K562 (cell line): Measurements from ENCODE around the gene FYB1. TPM values are rescaled to one million over a fixed set of nuclear protein-coding genes. Genes with fewer than 3 reads are reported as not detected.

ENCODE experiments used
- ATF6 ChIP-seq: sonication (generic); formaldehyde crosslinking; IDR thresholded peaks from 2 replicates; pipeline ENCODE4 v1.4.0; 2020; ENCODE audit warnings: mild to moderate bottlenecking, missing genetic modification reagents
- BDP1 ChIP-seq: IDR thresholded peaks from 3 replicates; pipeline ENCODE4 v1.6.1; 2011; ENCODE audit not compliant: insufficient read length, insufficient read depth
- CBX3 ChIP-seq, 2 experiments: IDR thresholded peaks; 1 replicate in 1 of 2; 2 replicates in 1 of 2; pipeline ENCODE4 v1.6.1; 2012; ENCODE audit warnings: inconsistent platforms in 2 of 2, low read length in 2 of 2, borderline replicate concordance in 1 of 2, control low read depth in 1 of 2
- DLX4 ChIP-seq: fragments of 250-450 bp; sonication (Bioruptor Pico); IDR thresholded peaks from 2 replicates; pipeline ENCODE4 v1.6.1; 2021; ENCODE audit warnings: mild to moderate bottlenecking
- E2F5 ChIP-seq: sonication (generic); formaldehyde crosslinking; IDR thresholded peaks from 2 replicates; pipeline ENCODE4 v1.8.0; 2022; ENCODE audit warnings: mild to moderate bottlenecking, missing genetic modification reagents
- ESRRA ChIP-seq: fragments of 450-650 bp; IDR thresholded peaks from 2 replicates; pipeline ENCODE4 v1.6.1; 2014; ENCODE audit warnings: low read depth, mild to moderate bottlenecking, moderate library complexity, borderline replicate concordance
- FOXM1 ChIP-seq, 2 experiments: fragments of 450-650 bp in 1 of 2; sonication (generic) in 1 of 2; formaldehyde crosslinking in 1 of 2; IDR thresholded peaks; 2 replicates each; pipeline versions ENCODE4 v1.6.1 to v1.9.0; 2017 to 2022; ENCODE audit warnings: low read depth in 2 of 2, mild to moderate bottlenecking in 2 of 2, missing genetic modification reagents in 1 of 2, moderate library complexity in 1 of 2
- GABPB2 ChIP-seq: fragments of 250-450 bp; sonication (Bioruptor Pico); conservative IDR thresholded peaks from 2 replicates; pipeline ENCODE4 v1.5.1; 2021; ENCODE audit warnings: mild to moderate bottlenecking
- MYNN ChIP-seq, 2 experiments: sonication (generic); formaldehyde crosslinking in 1 of 2; IDR thresholded peaks; 2 replicates each; pipeline versions ENCODE4 v1.5.0 to v1.6.1; 2016 to 2020; ENCODE audit warnings: antibody characterized with exemption in 1 of 2, missing genetic modification reagents in 1 of 2
- PCBP1 ChIP-seq: fragments of 200-400 bp; formaldehyde crosslinking; IDR thresholded peaks from 2 replicates; pipeline ENCODE4 v1.6.1; 2018; ENCODE audit warnings: mild to moderate bottlenecking, low read depth, low read length; ENCODE audit not compliant: poor library complexity, severe bottlenecking
- RBM22 ChIP-seq: fragments of 200-400 bp; formaldehyde crosslinking; IDR thresholded peaks from 2 replicates; pipeline ENCODE4 v1.6.1; 2018; ENCODE audit warnings: low read length, low read depth; ENCODE audit not compliant: poor library complexity, severe bottlenecking
- SMARCA4 ChIP-seq: fragments of 450-650 bp; IDR thresholded peaks from 2 replicates; pipeline ENCODE4 v1.6.1; 2016
- SMARCA5 ChIP-seq: fragments of 450-650 bp; IDR thresholded peaks from 2 replicates; pipeline ENCODE4 v1.6.1; 2016
- SMARCB1 ChIP-seq: IDR thresholded peaks from 2 replicates; pipeline ENCODE4 v1.6.1; 2011; ENCODE audit warnings: improper control_type of control experiment, low read depth; ENCODE audit not compliant: insufficient read length
- THAP12 ChIP-seq: fragments of 250-450 bp; sonication (Bioruptor Pico); IDR thresholded peaks from 2 replicates; pipeline ENCODE4 v1.9.0; 2021; ENCODE audit warnings: mild to moderate bottlenecking, inconsistent platforms
- TRIM25 ChIP-seq: fragments of 450-650 bp; IDR thresholded peaks from 2 replicates; pipeline ENCODE4 v1.7.0; 2016; ENCODE audit warnings: borderline replicate concordance
- ZNF133 ChIP-seq: fragments of 250-450 bp; sonication (Bioruptor Pico); IDR thresholded peaks from 2 replicates; pipeline ENCODE4 v1.4.0; 2020; ENCODE audit warnings: mild to moderate bottlenecking
- ZNF184 ChIP-seq: sonication (generic); formaldehyde crosslinking; IDR thresholded peaks from 2 replicates; pipeline ENCODE4 v1.5.0; 2020; ENCODE audit warnings: missing genetic modification reagents
- ZNF699 ChIP-seq: fragments of 250-450 bp; sonication (Bioruptor Pico); IDR thresholded peaks from 2 replicates; pipeline ENCODE4 v1.8.0; 2021; ENCODE audit warnings: mild to moderate bottlenecking, moderate library complexity; ENCODE audit not compliant: insufficient replicate concordance
- ZNF830 ChIP-seq: fragments of 250-450 bp; sonication (Bioruptor Pico); IDR thresholded peaks from 2 replicates; pipeline ENCODE4 v1.5.0; 2021; ENCODE audit warnings: mild to moderate bottlenecking
- polyA plus RNA-seq, 8 experiments: library from polyadenylated mRNA; depleted of rRNA in 4 of 8; stranded (reverse) in 5 of 8; unstranded in 3 of 8; fragments of >200 nt; fragmentation: Nextera tagmentation in 2 of 8; fragmentation: Illumina TruSeq in 1 of 8; extraction: Ambion mirVana in 2 of 8; extraction: Trizol in 1 of 8; gene quantifications; 2 replicates each; pipeline versions ENCODE4 v1.2.1 to v1.2.3, GENCODE V29; 2011 to 2014; ENCODE audit warnings: inconsistent platforms in 1 of 8, missing spikeins in 1 of 8
- total RNA-seq, 7 experiments: library from RNA; depleted of rRNA in 6 of 7; stranded (reverse); fragments of >200 nt in 6 of 7; fragmentation: Illumina TruSeq in 2 of 7; extraction: Trizol in 2 of 7; gene quantifications; 2 replicates each; pipeline versions ENCODE4 v1.2.1 to v1.2.3, GENCODE V29; 2011 to 2021; ENCODE audit warnings: low replicate concordance in 1 of 7

The FYB1 gene
- total and polyA plus RNA-seq, 9 of the 15 experiments (the other 6 are each of a cell fraction or from before 2014, with no cell fraction given): 4.7 to 31.5 (median 9.7) TPM

- TF ChIP-seq CBX3 (IDR thresholded peaks at IDR 0.05; ENCODE audit: borderline replicate concordance in 1 of 2, low read length in 2 of 2) (no peak), TRIM25 (no peak), SMARCA4 (no peak), DLX4 (CRISPR knock-in tag) (no peak), SMARCB1 (no peak), ATF6 (CRISPR knock-in tag) (no peak), FOXM1 (IDR thresholded peaks at IDR 0.05; ENCODE audit: low read depth) (no peak), FOXM1 (CRISPR knock-in tag; IDR thresholded peaks at IDR 0.05; ENCODE audit: low read depth) (no peak), GABPB2 (CRISPR knock-in tag) (no peak), BDP1 (no peak), MYNN (IDR thresholded peaks at IDR 0.05) (peak; percentile 98), MYNN (CRISPR knock-in tag; IDR thresholded peaks at IDR 0.05) (no peak), ZNF133 (CRISPR knock-in tag) (no peak), E2F5 (CRISPR knock-in tag) (no peak), PCBP1 (no peak), THAP12 (CRISPR knock-in tag) (no peak), ZNF184 (CRISPR knock-in tag) (no peak), ESRRA (no peak), SMARCA5 (no peak), RBM22 (no peak), ZNF699 (CRISPR knock-in tag) (no peak), ZNF830 (no peak)
Measured at GRCh38 chr5:39193553-39194465, 25.6 kb downstream of the FYB1 start (continued).
